GM11168 (cell line): ENCODE results near the gene RNH1.
"Not testable (repeated sequence)": the region's sequence is repeated elsewhere in the genome, so short reads cannot be mapped to it uniquely, and the experiment has no call there.

ENCODE experiments used
- in situ Hi-C: fragments of 300-500 bp; cut with MboI; formaldehyde crosslinking; loops from one replicate; pipeline ENCODE4 v1.12.0; 2022; ENCODE audit warnings: low sequenced_read_pairs; ENCODE audit not compliant: unreplicated experiment

RNH1 gene

DNA sequence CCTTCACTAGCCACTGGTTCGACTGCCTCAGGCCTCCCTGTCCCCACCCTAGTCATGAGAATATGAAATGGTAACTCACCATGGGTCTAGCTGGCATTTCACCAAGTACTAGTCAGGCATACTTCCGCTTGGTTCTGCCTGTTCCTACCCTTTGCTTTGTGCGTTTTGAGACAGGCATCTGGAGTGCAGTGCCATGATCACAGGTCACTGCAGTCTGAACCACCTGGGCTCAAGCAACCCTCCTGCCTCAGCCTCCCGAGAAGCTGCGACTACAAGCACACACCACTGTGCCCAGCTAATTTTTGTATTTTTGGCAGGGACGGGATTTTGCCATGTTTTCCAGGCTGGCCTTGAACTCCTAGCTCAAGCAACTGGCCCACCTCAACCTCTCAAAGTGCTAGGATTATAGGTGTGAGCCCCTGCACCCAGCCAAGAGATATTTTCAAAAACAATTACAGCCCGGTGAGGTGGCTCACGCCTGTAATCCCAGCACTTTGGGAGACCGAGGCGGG, 14.2 kb upstream of the RNH1 start:
- in situ Hi-C loops: no loop called here

- in situ Hi-C loops: no loop called here
Measured at GRCh38 chr11:520428-521176, 13.6 kb upstream of the RNH1 start.

GRCh38 chr11:518463-519202, 11.6 kb upstream of the RNH1 start:
- in situ Hi-C loops: no loop called here

DNA sequence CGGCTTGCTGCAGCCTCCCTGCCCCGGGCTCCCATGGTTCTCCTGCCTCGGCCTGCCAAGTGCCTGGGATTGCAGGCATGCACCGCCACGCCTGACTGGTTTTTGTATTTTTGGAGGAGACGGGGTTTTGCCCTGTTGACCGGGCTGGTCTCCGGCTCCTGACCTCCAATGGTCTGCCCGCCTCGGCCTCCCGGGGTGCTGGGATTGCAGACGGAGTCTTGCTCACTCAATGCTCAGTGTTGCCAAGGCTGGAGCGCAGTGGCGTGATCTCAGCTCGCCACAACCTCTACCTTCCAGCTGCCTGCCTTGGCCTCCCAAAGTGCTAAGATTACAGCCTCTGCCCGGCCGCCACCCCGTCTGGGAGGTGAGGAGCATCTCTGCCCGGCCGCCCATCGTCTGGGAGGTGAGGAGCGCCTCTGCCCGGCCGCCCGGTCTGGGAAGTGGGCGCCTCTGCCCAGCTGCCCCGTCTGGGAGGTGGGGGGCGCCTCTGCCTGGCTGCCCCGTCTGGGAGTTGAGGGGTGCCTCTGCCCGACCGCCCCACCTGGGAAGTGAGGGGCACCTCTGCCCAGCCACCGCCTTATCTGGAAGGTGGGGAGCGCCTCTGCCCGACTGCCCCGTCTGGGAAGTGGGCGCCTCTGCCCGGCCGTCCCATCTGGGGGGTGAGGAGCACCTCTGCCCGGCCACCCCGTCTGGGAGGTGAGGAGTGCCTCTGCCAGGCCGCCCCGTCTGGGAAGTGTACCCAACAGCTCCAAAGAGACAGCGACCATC, 10.1 kb upstream of the RNH1 start:
- in situ Hi-C loops: not testable (repeated sequence)

DNA sequence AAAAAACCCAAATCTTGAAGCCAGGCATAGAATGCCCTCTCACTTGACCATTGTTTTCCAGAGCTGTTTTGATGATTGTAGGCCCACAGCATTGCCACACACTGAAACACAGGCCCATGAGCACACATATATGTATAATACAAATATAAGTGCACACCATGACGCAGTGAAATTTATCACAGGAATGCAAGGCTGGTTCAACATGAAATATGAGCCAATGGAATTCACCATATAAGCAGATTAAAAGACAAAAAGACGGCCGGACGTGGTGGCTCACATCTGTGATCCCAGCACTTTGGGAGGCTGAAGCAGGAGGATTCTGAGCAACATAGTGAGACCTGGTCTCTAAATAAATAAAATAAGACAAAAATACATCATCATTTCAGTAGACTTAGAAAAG, 9.4 kb upstream of the RNH1 start:
- in situ Hi-C loops: no loop called here

DNA sequence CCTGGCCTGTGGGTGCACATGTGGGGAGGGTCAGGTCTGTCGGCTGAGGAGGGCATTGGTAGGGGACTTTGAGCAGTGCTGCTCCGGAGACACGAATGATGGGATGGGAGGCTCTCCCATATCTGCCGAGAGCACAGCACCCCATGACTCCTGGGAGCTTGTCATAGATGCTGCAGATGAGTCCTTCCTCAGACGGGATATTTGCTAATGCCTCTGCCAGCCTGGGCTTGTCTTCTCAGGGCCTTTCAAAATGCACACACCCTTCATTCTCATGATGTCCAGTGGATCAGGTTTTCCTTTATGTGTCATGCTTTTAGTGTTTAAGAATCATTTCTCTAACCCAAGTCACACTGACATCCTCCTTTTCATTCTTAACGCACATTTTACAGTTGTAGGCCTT, 8.1 kb upstream of the RNH1 start:
- in situ Hi-C loops: no loop called here

DNA sequence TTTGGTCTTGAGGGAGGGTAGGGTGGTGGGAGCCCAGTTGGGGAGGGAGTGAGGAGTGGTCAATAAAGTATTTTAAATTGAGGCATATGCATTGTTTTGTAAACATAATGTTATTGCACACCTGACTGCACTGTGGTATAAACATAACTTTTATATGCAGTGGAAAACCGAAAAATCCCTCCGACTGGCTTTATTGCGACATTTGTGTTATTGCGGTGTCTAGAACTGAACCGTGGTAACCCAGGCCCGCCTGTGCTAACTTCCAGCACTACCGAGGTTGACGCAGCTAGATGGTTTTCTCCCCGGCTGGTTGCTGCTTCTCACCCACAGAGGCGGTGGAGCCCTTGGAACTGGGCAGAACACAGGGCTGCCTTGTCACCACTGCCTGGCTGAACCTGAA, 7.6 kb upstream of the RNH1 start:
- in situ Hi-C loops: no loop called here

DNA sequence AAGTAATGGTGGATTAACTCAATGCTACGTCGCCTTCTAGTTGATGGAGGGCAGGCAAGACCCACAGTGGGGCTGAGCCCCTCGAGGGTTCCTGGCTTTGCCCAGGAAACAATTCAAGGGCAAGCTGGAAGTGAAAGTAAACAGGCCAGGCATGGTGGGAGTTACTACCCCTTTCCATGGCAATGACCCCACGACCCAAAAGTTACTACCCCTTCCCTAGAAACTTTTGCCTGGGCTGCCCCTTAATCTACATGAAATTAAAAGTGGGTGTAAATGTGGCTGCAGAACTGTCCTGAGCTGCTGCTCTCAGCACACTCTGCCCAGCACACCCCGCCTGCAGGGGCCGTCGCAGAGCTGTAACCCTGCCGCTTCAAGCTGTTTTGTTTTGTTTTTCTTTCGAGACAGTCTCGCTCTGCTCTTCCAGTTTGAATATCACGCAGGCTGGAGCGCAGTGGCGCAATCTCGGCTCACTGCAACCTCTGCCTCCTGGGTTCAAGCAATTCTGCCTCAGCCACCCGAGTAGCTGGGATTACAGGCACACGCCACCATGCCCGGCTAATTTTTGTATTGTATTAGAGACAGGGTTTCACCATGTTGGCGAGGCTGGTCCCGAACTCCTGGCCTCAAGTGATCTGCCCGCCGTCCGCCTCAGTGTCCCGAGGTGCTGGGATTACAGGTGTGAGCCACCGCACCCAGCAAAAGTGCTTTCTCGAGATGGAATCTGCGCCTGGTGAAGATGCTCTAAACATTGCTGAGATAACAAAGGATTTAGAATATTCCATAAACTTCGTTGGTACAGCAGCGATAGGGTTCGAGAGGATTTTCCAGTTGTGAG, 5.9 kb upstream of the RNH1 start:
- in situ Hi-C loops: no loop called here

- in situ Hi-C loops: no loop called here
Measured at GRCh38 chr11:508956-509355, 1.9 kb upstream of the RNH1 start.

DNA sequence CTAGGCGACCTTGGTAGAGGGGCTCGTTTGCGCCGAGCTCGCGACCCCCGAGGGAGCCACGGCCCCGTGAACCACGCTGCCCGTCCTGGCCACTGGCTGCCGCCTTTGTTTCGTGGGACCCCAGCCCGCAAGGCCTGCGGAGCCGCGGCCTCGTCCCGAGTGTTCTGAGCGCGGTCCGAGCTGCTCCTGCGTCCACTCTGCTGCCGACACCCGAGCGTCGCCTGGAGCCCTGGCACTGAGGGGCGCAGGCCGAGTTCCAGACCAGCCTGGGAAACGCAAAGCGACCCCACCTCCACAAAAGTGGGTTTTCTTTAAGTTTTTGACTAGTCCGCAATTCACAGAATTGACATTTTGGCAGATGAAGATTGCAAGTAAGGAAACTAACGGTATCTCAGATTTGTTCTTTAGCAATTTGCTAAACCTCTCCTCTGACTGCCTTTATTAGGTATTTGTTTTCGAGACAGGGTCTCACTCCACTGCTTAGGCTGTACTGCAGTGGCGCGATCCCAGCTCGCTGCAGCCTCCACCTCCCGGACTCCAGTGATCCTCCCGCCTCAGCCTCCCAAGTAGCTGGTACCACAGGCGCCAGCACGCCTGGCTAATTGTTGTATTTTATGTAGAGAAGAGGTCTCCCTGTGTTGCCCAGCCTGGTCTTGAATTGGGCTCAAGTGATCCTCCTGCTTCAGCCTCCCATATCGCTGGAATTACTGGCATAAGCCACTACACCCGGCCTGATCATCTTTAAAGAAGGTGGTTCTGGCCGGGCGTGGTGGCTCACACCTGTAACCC, 879 bp upstream of the RNH1 start:
- in situ Hi-C loops: no loop called here

DNA sequence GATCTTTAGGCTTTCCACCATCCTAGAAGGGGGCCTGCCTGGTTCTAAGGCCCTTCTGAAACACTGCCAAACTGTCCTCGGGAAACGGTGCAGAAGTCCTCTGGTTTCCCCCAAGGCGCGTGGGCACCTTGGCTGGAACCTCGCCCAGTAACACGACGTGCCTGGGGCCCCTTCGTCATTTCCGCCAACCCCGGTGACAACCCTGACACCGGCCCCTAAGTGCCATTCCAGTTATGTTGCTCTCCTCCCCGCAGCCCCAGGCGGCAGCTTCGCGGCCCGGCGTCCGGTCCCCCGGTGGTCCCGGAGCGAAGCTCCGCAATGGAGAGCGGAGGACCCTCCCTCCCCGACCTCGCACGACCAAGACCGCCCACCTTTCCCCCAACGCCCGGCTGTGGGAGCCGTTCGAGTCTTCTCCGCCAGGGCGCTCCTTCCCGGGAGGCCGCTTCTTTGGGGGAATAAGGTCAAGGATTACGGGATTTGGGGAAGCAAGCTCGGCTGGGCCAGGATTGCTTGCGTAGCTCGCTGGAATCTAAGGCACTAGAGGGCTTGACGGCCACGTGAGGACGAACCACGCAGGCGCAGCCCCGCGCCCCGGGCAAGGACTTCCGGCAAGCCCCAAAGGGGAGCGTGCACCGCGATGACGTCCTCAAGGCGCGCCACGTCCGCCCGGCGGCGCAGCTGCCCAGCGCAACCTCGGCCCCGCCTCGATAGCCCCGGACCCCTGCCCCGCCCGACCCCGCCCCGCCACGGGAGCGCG, 626 bp downstream of the RNH1 start:
- in situ Hi-C loops: no loop called here

DNA sequence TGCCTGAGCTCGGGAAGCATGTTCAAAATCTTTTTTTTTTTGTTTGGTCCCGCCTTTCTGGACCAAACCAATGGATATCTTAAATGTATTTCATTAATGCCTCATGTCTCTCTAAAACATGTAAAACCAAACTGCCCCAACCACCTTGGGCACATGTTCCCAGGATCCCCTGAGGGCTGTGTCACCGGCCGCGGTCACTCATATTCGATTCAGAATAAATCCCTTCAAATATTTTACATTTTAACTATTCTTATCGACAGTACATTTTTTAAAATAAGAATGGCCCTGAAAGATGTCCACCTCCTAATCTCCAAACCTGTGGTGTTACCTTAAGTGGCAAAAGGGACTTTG, 2.1 kb downstream of the RNH1 start:
- in situ Hi-C loops: no loop called here

GRCh38 chr11:504053-504993, 2.7 kb downstream of the RNH1 start:
- in situ Hi-C loops: no loop called here

DNA sequence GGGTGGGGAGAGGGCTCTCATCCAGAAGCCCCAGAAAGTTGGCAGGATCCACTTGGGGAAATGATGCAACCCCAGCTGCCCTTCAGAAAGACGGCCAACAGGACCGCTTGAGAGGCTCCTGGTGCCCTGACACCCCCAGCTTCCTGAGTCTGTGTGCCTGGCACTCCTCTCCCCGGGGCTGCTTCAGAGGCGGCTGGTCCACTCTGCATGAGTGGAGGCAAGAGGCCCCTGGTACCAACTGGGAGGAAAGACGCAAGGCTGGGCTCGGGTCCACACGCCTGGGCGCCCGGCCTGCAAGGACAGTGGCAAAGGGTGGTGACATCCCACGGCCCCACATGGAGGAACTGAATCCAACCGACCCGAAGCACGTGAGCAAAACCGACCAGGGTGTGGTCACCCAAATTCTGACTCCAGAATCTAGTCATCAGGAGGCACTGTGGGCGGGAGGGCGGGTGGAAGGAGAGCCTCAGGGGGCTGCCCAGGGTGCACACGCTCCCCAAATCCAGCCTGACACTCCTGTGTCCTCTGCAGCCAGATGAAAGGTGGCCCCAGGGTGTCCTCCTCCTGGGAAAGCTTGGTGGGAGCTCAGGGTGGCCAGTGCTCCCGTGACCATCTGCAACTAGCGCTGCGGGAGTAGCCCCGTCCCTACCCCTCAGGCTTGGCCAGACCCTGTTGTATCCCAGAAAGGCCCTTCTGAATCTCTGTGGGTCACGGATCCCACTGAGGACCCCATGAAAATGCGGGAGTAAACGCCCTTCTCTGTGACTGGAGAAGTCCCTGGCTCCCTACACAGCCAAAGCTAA, 3.7 kb downstream of the RNH1 start:
- in situ Hi-C loops: no loop called here

DNA sequence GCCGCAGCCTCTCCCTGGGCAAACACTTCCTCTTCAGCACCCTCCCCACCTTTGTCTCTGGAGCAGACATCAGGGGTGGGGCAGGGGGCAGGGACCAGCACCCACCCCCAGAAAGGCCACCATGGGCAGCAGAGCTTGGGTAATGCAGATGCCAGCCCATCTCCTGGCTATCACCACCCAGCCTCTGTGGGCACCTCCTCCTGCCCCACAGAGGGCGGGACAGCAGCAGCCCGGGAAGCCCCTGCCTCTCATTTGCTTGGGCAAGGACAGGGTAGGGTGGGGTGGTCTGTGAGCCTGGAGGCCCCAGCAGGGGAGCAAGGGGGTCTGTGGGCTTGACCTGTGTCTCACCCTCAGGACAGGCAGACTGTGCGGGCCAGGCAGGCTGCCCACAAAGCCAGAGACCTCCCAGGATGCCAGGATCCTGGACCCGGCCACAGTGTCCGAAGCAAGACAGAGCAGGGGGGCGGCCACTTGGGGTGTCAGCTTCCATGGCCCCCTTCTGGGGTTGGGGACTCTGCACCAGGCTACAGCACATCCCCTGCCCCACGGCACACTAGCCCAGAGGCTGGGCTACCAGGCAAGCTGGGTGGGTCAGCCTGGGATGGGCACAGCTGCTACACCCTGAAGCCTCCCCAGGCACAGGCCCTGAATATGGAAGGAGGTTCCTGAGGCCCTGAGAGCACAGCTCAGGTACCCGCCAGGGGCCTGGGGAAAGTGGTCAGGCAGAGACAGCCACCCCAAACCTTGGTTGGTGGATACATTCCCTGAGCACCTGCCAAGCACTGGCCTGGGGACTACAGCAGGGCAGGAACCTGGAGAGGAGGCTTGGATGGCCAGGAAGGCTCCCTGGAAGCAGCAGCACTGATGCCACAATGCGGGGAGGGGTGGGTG, 4.5 kb downstream of the RNH1 start:
- in situ Hi-C loops: no loop called here
